EH (cell line): ENCODE measurements around the gene LHFPL2.
"Not testable (repeated sequence)": the region's sequence is repeated elsewhere in the genome, so short reads cannot be mapped to it uniquely, and the experiment has no call there.

Source experiments
- DNase-seq: peaks from one replicate; pipeline ENCODE4 v3.0.0-alpha.2; 2015; ENCODE audit warnings: low read depth

Gene LHFPL2

GRCh38 chr5:78648359-78649210 is at the start of gene LHFPL2:
LHFPL2 (minus strand) TSS chr5:78648772; CDS start chr5:78510213, 138,559 bp downstream.
- DNase-seq, result peak; percentile 75

GRCh38 chr5:78696637-78697036 is 48.1 kb upstream of the LHFPL2 start:
- no peak for DNase-seq

GRCh38 chr5:78696052-78696451 is 47.5 kb upstream of the LHFPL2 start:
- not testable (repeated sequence) for DNase-seq

GRCh38 chr5:78693339-78693738 is 44.8 kb upstream of the LHFPL2 start:
- DNase-seq, result no peak

GRCh38 chr5:78691084-78691960 is 42.8 kb upstream of the LHFPL2 start:
- no peak for DNase-seq

- no peak for DNase-seq
Observed at GRCh38 chr5:78690253-78690972, 41.8 kb upstream of the LHFPL2 start.

- DNase-seq, result no peak
Observed at GRCh38 chr5:78689540-78690252, 41.1 kb upstream of the LHFPL2 start.

GRCh38 chr5:78687514-78687913 is 38.9 kb upstream of the LHFPL2 start:
- not testable (repeated sequence) for DNase-seq

GRCh38 chr5:78683905-78684304 is 35.3 kb upstream of the LHFPL2 start:
- DNase-seq, result not testable (repeated sequence)

GRCh38 chr5:78679905-78680304 is 31.3 kb upstream of the LHFPL2 start:
- no peak for DNase-seq

GRCh38 chr5:78677777-78678668 is 29.5 kb upstream of the LHFPL2 start:
- DNase-seq, result peak; percentile 96

GRCh38 chr5:78675956-78676730 is 27.6 kb upstream of the LHFPL2 start:
- DNase-seq, result no peak

- DNase-seq, result not testable (repeated sequence)
Observed at GRCh38 chr5:78673827-78674226, 25.3 kb upstream of the LHFPL2 start.

GRCh38 chr5:78672154-78672553 is 23.6 kb upstream of the LHFPL2 start:
- no peak for DNase-seq

- peak; percentile 60 for DNase-seq
Observed at GRCh38 chr5:78671609-78672008, 23.0 kb upstream of the LHFPL2 start.

- DNase-seq, result peak; percentile 21
Observed at GRCh38 chr5:78670701-78671269, 22.2 kb upstream of the LHFPL2 start.

- DNase-seq, result no peak
Observed at GRCh38 chr5:78669331-78669730, 20.8 kb upstream of the LHFPL2 start.

GRCh38 chr5:78667461-78668103 is 19.0 kb upstream of the LHFPL2 start:
- peak; percentile 26 for DNase-seq

- not testable (repeated sequence) for DNase-seq
Observed at GRCh38 chr5:78666975-78667374, 18.4 kb upstream of the LHFPL2 start.
